HG03066 (cell line): ENCODE data around the gene SMARCD3.

Source experiments
- ATAC-seq: cut with Tn5 transposase; IDR thresholded peaks from one replicate; pipeline ENCODE4 v1.9.1; 2021; ENCODE audit warnings: low read depth; ENCODE audit not compliant: unreplicated experiment

Gene SMARCD3

GRCh38 chr7:151248346-151249033 lies at the start of gene SMARCD3:
Gene SMARCD3, minus strand, starts transcription at chr7:151248694. Its CDS starts 132 bp downstream, at chr7:151248562.
- no peak for ATAC-seq

GRCh38 chr7:151296202-151296992 lies 47.9 kb upstream of the SMARCD3 start:
- no peak for ATAC-seq

- ATAC-seq, result no peak
Observed at GRCh38 chr7:151292850-151293249, 44.4 kb upstream of the SMARCD3 start.

- ATAC-seq, result no peak
Observed at GRCh38 chr7:151291206-151291605, 42.7 kb upstream of the SMARCD3 start.

GRCh38 chr7:151290355-151290760 lies 41.9 kb upstream of the SMARCD3 start:
- no peak for ATAC-seq

GRCh38 chr7:151289891-151290290 lies 41.4 kb upstream of the SMARCD3 start:
- no peak for ATAC-seq

GRCh38 chr7:151286148-151286547 lies 37.7 kb upstream of the SMARCD3 start:
- no peak for ATAC-seq

- ATAC-seq, result no peak
Observed at GRCh38 chr7:151283302-151283701, 34.8 kb upstream of the SMARCD3 start.

GRCh38 chr7:151282111-151282510 lies 33.6 kb upstream of the SMARCD3 start:
- no peak for ATAC-seq

GRCh38 chr7:151281686-151282085 lies 33.2 kb upstream of the SMARCD3 start:
- ATAC-seq, result no peak

- no peak for ATAC-seq
Observed at GRCh38 chr7:151280388-151281019, 32.0 kb upstream of the SMARCD3 start.

GRCh38 chr7:151279868-151280267 lies 31.4 kb upstream of the SMARCD3 start:
- ATAC-seq, result no peak

GRCh38 chr7:151278949-151279348 lies 30.5 kb upstream of the SMARCD3 start:
- ATAC-seq, result no peak

GRCh38 chr7:151277631-151278030 lies 29.1 kb upstream of the SMARCD3 start:
- ATAC-seq, result no peak

GRCh38 chr7:151276666-151277590 lies 28.4 kb upstream of the SMARCD3 start:
- ATAC-seq, result no peak

- no peak for ATAC-seq
Observed at GRCh38 chr7:151275813-151276577, 27.5 kb upstream of the SMARCD3 start.

GRCh38 chr7:151274936-151275812 lies 26.7 kb upstream of the SMARCD3 start:
- ATAC-seq, result no peak

- no peak for ATAC-seq
Observed at GRCh38 chr7:151274396-151274795, 25.9 kb upstream of the SMARCD3 start.
